ENCODE results near the gene HOXA2.
A peak's percentile ranks its signal among the peaks of the same experiment; 100 is the strongest.

- TF ChIP-seq SP1 (IDR thresholded peaks at IDR 0.05) (no peak), TARDBP (IDR thresholded peaks at IDR 0.05) (no peak), PKNOX1 (IDR thresholded peaks at IDR 0.05) (peak; percentile 93), LEF1 (IDR thresholded peaks at IDR 0.05; ENCODE audit: borderline replicate concordance) (no peak), CTBP1 (IDR thresholded peaks at IDR 0.05; ENCODE audit: borderline replicate concordance) (peak; percentile 82), ELF4 (IDR thresholded peaks at IDR 0.05) (no peak), FOXK2 (IDR thresholded peaks at IDR 0.05) (no peak), FOXA1 (IDR thresholded peaks at IDR 0.05) (no peak), HDGF (IDR thresholded peaks at IDR 0.05; ENCODE audit: borderline replicate concordance) (no peak), SUZ12 (IDR thresholded peaks at IDR 0.05) (no peak), BHLHE40 (IDR thresholded peaks at IDR 0.05; ENCODE audit: borderline replicate concordance) (no peak), ZNF384 (IDR thresholded peaks at IDR 0.05) (no peak), ARNT (IDR thresholded peaks at IDR 0.05) (no peak), FOXM1 (IDR thresholded peaks at IDR 0.05; ENCODE audit: borderline replicate concordance) (no peak)
These were observed 30.5 kb upstream of the HOXA2 start for GRCh38 chr7:27132978-27133377.
